Colonic mucosa (tissue), 4 donors: Measurements from ENCODE around the gene ARFIP1. TPM values are rescaled to one million over a fixed set of nuclear protein-coding genes. Genes with fewer than 3 reads are reported as not detected.

ENCODE experiments used
- DNase-seq: peaks from one replicate; pipeline ENCODE4 v3.0.0-alpha.2; 2020
- H3K27ac ChIP-seq: fragments of 200-600 bp; one replicate; pipeline ENCODE4 v1.8.0; 2021
- H3K27me3 ChIP-seq: fragments of 200-600 bp; one replicate; pipeline ENCODE4 v1.8.0; 2021
- H3K36me3 ChIP-seq: fragments of 200-600 bp; one replicate; pipeline ENCODE4 v1.8.0; 2021
- H3K4me1 ChIP-seq: fragments of 200-600 bp; one replicate; pipeline ENCODE4 v1.8.0; 2021; ENCODE audit warnings: mild to moderate bottlenecking
- H3K4me3 ChIP-seq: fragments of 200-600 bp; one replicate; pipeline ENCODE4 v1.8.0; 2021
- H3K9ac ChIP-seq, 2 donors: one replicate each; pipeline ENCODE4 v1.7.0; 2013; ENCODE audit warnings: control low read depth in 2 of 2, low read depth in 2 of 2, low read length in 2 of 2
- H3K9me3 ChIP-seq: fragments of 200-600 bp; one replicate; pipeline ENCODE4 v1.8.0; 2021
- CTCF ChIP-seq: fragments of 200-600 bp; IDR thresholded peaks from one replicate; pipeline ENCODE4 v1.8.0; 2022; ENCODE audit warnings: antibody characterized with exemption, mild to moderate bottlenecking
- intact Hi-C: fragments of 100-400 bp; cut with DNase I; formaldehyde crosslinking; loops from one replicate; pipeline ENCODE4 v1.14.1; 2022
- total RNA-seq, 2 donors: library from RNA; stranded (reverse); fragmentation: NEBNext Ultra II Directional in 1 of 2; extraction: Animal tissue kit (Norgen Biotek cat#: 25700) in 1 of 2; gene quantifications; one replicate each; pipeline ENCODE4 v1.2.1, GENCODE V29; 2021
- donor health status: healthy.
- donor health status: DM: no; HTN: no; CAD: no.
- donor health status: DM: no; HTN: no; CAD: no.

The ARFIP1 gene
- total RNA-seq, 2 donors from 2014 or later: 55.9 to 74.1 TPM

- intact Hi-C loops: loop anchor here (5.0 kb wide), 1 partner anchor 303 kb away; no protein-coding TSS in a partner anchor
- DNase-seq: peak; percentile 50
- Histone ChIP-seq H3K9ac (peak overlapping the region; percentile 73 to 99), H3K36me3 (no peaks in the 10 kb centered on the region), H3K4me1 (peaks cover 5% of the 10 kb centered on the region), H3K9me3 (no peaks in the 10 kb centered on the region), H3K27me3 (no peaks in the 10 kb centered on the region), H3K27ac (peak overlapping the region; percentile 92), H3K4me3 (peak overlapping the region; percentile 64)
- no peak for TF ChIP-seq CTCF
These were observed 870 bp upstream of the ARFIP1 start for GRCh38 chr4:152778656-152779512.

- Histone ChIP-seq H3K4me3 (peak overlapping the region; percentile 64), H3K36me3 (no peaks in the 10 kb centered on the region), H3K27ac (peak overlapping the region; percentile 92), H3K27me3 (no peaks in the 10 kb centered on the region), H3K9ac (peak overlapping the region; percentile 75 to 99), H3K9me3 (no peaks in the 10 kb centered on the region), H3K4me1 (peaks cover 13% of the 10 kb centered on the region)
- intact Hi-C loops: no loop called here
- peak; percentile 42 for DNase-seq
- TF ChIP-seq CTCF: no peak
These were observed 569 bp downstream of the ARFIP1 start for GRCh38 chr4:152780267-152780778.

- no peaks in the 10 kb centered on the region for H3K9me3 ChIP-seq
- H3K4me3 ChIP-seq: no peak overlapping the region
- no peaks in the 10 kb centered on the region for H3K27me3 ChIP-seq
- no peaks in the 10 kb centered on the region for H3K36me3 ChIP-seq
- H3K27ac ChIP-seq: no peak overlapping the region
- no peak for TF ChIP-seq CTCF
- intact Hi-C loops: no loop called here
- no peak overlapping the region for H3K9ac ChIP-seq
- DNase-seq: no peak
- H3K4me1 ChIP-seq: peaks cover 20% of the 10 kb centered on the region
These were observed 5.0 kb downstream of the ARFIP1 start for GRCh38 chr4:152784490-152785350.

GRCh38 chr4:152785639-152786615, 6.2 kb downstream of the ARFIP1 start:
- Histone ChIP-seq H3K4me3 (no peak overlapping the region), H3K27ac (no peak overlapping the region), H3K36me3 (no peaks in the 10 kb centered on the region), H3K9me3 (no peaks in the 10 kb centered on the region), H3K4me1 (peaks cover 20% of the 10 kb centered on the region), H3K27me3 (no peaks in the 10 kb centered on the region), H3K9ac (no peak overlapping the region)
- intact Hi-C loops: no loop called here
- TF ChIP-seq CTCF: no peak
- no peak for DNase-seq
